Stimulated activated CD8-positive, alpha-beta memory T cell treated with anti-CD3 and anti-CD28 coated beads, Interleukin-12 subunit alpha, Interleukin-12 subunit beta, amount 100 ng/mL, for 1 hour (primary cell): ENCODE measurements around the gene GORAB.

Experiments
- DNase-seq: peaks from one replicate; pipeline ENCODE4 v3.0.0-alpha.2; 2020; ENCODE audit warnings: low read depth

Gene GORAB

DNA sequence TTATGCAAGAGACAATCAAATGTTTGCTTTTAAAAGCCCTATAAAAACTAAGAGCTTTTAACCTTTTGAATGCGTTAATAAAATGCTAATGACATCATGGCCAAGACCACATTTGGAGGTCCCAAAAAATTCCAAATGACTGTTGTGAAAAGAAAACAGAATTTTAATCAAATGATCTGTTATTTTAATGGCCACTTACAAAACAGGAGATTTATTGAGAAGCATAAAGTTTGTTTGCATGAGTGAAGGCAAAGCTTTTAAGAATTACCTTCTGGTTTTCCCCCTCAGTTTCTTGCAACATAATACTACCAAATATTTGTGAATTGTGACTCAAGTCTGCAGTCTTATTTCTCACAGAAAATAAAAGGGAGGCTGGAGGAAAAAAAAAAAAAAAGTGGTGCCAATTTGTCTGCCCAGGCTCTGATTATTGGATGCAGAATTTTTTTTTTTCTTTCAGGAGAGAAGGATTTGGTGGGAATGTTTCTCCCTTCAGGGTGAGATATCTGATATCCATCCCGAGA lies 60.7 kb downstream of the GORAB start:
- DNase-seq = no peak

DNA sequence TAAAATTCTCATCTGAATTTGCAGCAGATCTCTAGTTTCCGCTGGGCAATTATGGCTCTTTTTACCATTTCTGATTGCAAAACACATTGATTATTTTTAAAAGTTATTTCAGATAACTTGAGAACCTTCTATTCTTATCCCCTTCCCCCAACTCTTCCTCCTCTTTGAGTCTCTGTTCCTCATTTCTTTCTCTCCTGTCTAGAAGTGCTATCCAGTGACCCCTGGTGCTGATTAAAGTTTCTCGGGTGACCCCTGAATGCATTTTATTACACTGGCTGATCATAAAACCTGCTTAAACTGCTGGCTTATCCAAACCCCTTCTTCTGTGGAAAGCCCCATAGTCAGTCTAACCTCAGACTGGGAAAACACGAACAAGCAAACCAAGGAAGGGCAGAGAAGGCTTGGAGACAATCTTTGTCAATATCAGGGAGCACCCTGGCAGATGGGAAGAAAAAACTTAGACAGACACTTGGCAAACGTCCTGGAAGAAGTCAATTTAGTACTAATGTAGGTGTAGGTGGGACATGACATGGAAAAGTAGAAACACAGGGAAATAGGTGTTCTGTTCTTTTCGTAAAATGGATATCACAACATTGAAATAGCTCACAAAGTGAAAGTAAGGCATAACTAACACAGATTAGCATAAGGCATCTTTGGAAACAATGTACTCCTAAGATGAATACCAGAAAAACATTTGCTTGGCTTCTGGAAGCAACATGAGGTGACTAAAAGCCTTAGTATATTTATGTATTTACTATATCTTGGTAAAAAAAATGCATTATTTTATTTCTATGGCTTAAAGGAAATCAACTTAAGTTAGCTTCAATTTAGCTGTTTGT lies 61.4 kb downstream of the GORAB start:
- no peak for DNase-seq

DNA sequence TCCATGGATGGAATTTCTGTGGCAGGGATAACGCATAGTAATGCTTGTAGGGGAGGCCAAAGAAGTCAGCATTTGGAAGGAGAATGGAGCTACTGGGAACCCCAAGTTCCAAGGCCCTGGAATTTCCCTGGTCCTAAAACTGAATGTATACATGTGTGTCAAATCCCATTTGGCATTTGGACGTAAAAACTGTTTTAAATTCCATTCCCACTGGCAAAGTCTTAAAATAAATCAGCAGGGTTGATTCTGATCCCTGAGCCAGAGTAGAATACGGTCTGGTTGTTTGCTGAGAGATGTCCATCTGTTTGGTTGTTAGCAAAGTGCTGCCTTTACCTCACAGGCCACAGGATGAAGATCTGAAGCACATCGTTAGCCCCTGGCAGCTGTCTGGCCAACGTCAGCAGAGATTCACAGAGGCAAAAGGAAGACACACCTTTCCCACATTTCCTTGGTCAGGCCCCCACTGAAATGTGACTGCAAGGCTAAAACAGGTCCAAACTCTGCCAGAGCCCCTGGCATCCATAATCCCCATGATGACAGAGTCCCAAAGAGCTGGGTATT lies 62.2 kb downstream of the GORAB start:
- DNase-seq = no peak

DNA sequence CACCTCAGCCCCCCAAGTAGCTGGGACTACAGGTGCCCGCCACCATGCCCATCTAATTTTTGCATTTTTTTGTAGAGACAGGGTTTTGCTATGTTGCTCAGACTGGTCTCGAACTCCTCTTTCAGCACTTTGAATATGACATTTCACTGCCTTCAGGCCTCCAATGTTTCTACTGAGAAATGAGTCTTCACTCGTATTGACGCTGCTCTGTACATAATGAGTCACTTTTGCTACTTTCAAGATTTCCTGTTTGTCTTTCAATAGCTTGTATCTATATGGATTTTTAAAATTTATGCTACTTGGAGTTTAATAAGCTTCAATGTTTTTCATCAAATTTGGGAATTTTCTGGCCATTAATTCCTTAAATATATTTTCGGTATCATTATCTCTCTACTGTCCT lies 64.7 kb downstream of the GORAB start:
- DNase-seq = no peak

DNA sequence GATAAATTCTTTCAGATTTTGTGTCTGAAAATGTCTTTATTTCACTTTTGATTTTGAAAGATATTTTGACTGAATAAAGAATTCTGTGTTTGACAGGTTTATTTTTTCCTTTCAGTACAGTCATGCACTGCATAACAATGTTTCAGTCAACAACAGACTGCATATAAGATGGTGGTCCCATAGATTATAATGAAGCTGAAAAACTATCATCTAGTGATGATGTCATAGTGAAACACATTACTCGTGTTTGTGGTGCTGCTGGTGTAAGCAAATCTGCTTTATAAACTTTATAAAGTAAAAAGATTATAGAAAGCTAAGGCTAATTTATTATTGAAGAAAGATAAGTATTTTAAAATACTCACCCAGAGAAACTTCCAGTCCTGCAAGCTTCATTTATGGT lies 66.7 kb downstream of the GORAB start:
- no peak for DNase-seq

DNA sequence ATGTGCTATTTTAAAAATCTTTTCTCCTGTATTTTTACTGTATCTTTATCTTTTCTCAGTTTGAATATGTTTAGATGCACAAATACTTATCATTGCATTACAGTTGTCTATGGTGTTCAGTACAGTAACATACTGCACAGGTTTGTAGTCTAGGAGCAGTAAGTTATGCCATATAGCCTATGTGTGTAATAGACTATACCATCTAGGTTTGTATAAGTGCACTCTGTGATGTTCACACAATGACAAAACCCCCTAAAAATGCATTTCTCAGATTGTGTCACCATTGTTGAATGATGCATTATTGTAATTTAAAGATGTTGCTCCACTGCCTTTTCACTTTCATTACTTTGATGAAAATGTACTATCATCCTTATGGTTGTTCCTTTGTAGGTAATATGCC lies 67.1 kb downstream of the GORAB start:
- no peak for DNase-seq

DNA sequence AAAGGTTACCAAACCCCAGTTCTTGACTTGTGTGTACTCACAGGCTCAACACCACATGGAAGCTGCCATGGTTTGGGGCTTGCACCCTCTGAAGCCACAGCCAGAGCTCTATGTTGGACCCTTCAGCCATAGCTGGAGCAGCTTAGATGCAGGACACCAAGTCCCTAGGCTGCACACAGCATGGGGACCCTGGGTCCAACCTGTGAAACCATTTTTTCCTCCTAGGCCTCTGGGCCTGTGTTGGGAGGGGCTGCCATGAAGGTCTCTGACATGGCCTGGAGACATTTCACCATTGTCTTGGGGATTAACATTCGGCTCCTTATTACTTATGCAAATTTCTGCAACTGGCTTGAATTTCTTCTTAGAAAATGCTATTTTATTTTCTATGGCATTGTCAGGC lies 69.9 kb downstream of the GORAB start:
- DNase-seq = no peak
